ENCODE measurements around the gene ZFP36L1.

DNA sequence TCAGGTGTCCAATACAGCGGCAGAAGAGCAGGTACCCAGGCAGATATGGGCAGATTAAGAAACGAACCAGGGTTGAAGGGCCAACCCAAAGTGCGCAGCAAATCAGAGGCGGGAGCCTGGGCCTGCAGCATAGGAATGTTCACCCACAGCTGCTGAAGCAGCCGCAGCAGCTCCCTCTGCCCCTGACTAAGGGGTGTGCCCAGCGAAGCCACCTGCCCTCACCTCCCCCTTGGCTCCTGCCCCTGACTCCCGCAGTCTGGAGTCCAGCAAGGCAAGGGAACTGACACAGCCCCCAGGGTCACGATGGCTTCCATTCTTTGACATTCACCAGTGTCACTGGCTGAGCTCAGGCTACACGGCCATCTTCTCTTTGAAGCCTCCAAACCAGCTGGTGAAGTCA, 27.3 kb upstream of the ZFP36L1 start:
- TF ChIP-seq, protein P1, sequence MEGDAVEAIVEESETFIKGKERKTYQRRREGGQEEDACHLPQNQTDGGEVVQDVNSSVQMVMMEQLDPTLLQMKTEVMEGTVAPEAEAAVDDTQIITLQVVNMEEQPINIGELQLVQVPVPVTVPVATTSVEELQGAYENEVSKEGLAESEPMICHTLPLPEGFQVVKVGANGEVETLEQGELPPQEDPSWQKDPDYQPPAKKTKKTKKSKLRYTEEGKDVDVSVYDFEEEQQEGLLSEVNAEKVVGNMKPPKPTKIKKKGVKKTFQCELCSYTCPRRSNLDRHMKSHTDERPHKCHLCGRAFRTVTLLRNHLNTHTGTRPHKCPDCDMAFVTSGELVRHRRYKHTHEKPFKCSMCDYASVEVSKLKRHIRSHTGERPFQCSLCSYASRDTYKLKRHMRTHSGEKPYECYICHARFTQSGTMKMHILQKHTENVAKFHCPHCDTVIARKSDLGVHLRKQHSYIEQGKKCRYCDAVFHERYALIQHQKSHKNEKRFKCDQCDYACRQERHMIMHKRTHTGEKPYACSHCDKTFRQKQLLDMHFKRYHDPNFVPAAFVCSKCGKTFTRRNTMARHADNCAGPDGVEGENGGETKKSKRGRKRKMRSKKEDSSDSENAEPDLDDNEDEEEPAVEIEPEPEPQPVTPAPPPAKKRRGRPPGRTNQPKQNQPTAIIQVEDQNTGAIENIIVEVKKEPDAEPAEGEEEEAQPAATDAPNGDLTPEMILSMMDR (IDR thresholded peaks at IDR 0.05): no peak
- no peak for TF ChIP-seq POLR2A (IDR thresholded peaks at IDR 0.05)

Measured in Peyer's patch (tissue), 4 donors.